Measurements from ENCODE around the gene RFTN1.

The RFTN1 gene

GRCh38 chr3:16379838-16380237 is 133.7 kb downstream of the RFTN1 start:
- no peak overlapping the region for H3K4me2 ChIP-seq (ENCODE audit: low read length)
- H4K5ac ChIP-seq (ENCODE audit: low read length) = no peak overlapping the region
- peaks cover 5% of the 10 kb centered on the region for H3K4me1 ChIP-seq (ENCODE audit: control insufficient read depth, low read depth, low read length)
- H3K36me3 ChIP-seq (ENCODE audit: control insufficient read depth, insufficient read depth, low read length) = no peaks in the 10 kb centered on the region
- no peak overlapping the region for H2BK120ac ChIP-seq (ENCODE audit: low read depth, low read length)
- no peak overlapping the region for H2AK5ac ChIP-seq (ENCODE audit: low read length)
- no peak overlapping the region for H3K27ac ChIP-seq (ENCODE audit: low read depth, low read length)
- no peaks in the 10 kb centered on the region for H3K79me1 ChIP-seq (ENCODE audit: low read length)
- H3K4ac ChIP-seq (ENCODE audit: low read depth, low read length) = no peak overlapping the region
- no peak for DNase-seq
- H3K4me3 ChIP-seq (ENCODE audit: low read length) = no peak overlapping the region
- H3K27me3 ChIP-seq (ENCODE audit: insufficient read depth, low read length, poor library complexity) = no peaks in the 10 kb centered on the region
- H3K23ac ChIP-seq (ENCODE audit: low read length) = no peak overlapping the region
- no peaks in the 10 kb centered on the region for H3K79me2 ChIP-seq (ENCODE audit: control insufficient read depth, insufficient read depth, low read length)
- H2BK15ac ChIP-seq (replicated peaks; ENCODE audit: low read depth) = no peak overlapping the region
- no peak overlapping the region for H3K56ac ChIP-seq (ENCODE audit: low read length)
- H3K18ac ChIP-seq (ENCODE audit: low read length) = no peak overlapping the region
- H2BK5ac ChIP-seq (ENCODE audit: low read length) = no peak overlapping the region
- no peak overlapping the region for H3K9ac ChIP-seq (ENCODE audit: low read length)
- no CpG with 5 or more reads among the region's 2 CpGs for WGBS (ENCODE audit: extremely low coverage, insufficient coverage, low lambda C conversion rate)
- H4K8ac ChIP-seq (ENCODE audit: low read depth, low read length) = no peak overlapping the region

- DNase-seq = no peak
- no CpG with 5 or more reads among the region's 3 CpGs for whole genome bisulfite sequencing (ENCODE audit: extremely low coverage, insufficient coverage, low lambda C conversion rate)
- no peak overlapping the region for H2AK5ac ChIP-seq (ENCODE audit: low read length)
- H2BK120ac ChIP-seq (ENCODE audit: low read depth, low read length) = no peak overlapping the region
- H3K27ac ChIP-seq (ENCODE audit: low read depth, low read length) = no peak overlapping the region
- H4K5ac ChIP-seq (ENCODE audit: low read length) = no peak overlapping the region
- H2BK15ac ChIP-seq (replicated peaks; ENCODE audit: low read depth) = no peak overlapping the region
- no peak overlapping the region for H3K4ac ChIP-seq (ENCODE audit: low read depth, low read length)
- no peak overlapping the region for H4K8ac ChIP-seq (ENCODE audit: low read depth, low read length)
- no peak overlapping the region for H3K23ac ChIP-seq (ENCODE audit: low read length)
- no peak overlapping the region for H2BK5ac ChIP-seq (ENCODE audit: low read length)
- no peaks in the 10 kb centered on the region for H3K79me1 ChIP-seq (ENCODE audit: low read length)
- peaks cover 5% of the 10 kb centered on the region for H3K4me1 ChIP-seq (ENCODE audit: control insufficient read depth, low read depth, low read length)
- H3K56ac ChIP-seq (ENCODE audit: low read length) = no peak overlapping the region
- H3K36me3 ChIP-seq (ENCODE audit: control insufficient read depth, insufficient read depth, low read length) = no peaks in the 10 kb centered on the region
- no peaks in the 10 kb centered on the region for H3K27me3 ChIP-seq (ENCODE audit: insufficient read depth, low read length, poor library complexity)
- H3K4me3 ChIP-seq (ENCODE audit: low read length) = no peak overlapping the region
- no peak overlapping the region for H3K18ac ChIP-seq (ENCODE audit: low read length)
- H3K9ac ChIP-seq (ENCODE audit: low read length) = no peak overlapping the region
- H3K79me2 ChIP-seq (ENCODE audit: control insufficient read depth, insufficient read depth, low read length) = no peaks in the 10 kb centered on the region
- no peak overlapping the region for H3K4me2 ChIP-seq (ENCODE audit: low read length)
Measured at GRCh38 chr3:16378920-16379319, 134.6 kb downstream of the RFTN1 start.

- H3K4ac ChIP-seq (ENCODE audit: low read depth, low read length) = no peak overlapping the region
- no peak overlapping the region for H3K4me2 ChIP-seq (ENCODE audit: low read length)
- H3K27me3 ChIP-seq (ENCODE audit: insufficient read depth, low read length, poor library complexity) = no peaks in the 10 kb centered on the region
- no peak overlapping the region for H3K56ac ChIP-seq (ENCODE audit: low read length)
- H4K8ac ChIP-seq (ENCODE audit: low read depth, low read length) = no peak overlapping the region
- no peaks in the 10 kb centered on the region for H3K79me2 ChIP-seq (ENCODE audit: control insufficient read depth, insufficient read depth, low read length)
- H4K5ac ChIP-seq (ENCODE audit: low read length) = no peak overlapping the region
- H3K18ac ChIP-seq (ENCODE audit: low read length) = no peak overlapping the region
- no peak overlapping the region for H3K4me3 ChIP-seq (ENCODE audit: low read length)
- no peak overlapping the region for H3K27ac ChIP-seq (ENCODE audit: low read depth, low read length)
- no peak overlapping the region for H2BK15ac ChIP-seq (replicated peaks; ENCODE audit: low read depth)
- no peak for DNase-seq
- no peak overlapping the region for H2BK5ac ChIP-seq (ENCODE audit: low read length)
- peaks cover 5% of the 10 kb centered on the region for H3K4me1 ChIP-seq (ENCODE audit: control insufficient read depth, low read depth, low read length)
- no peaks in the 10 kb centered on the region for H3K79me1 ChIP-seq (ENCODE audit: low read length)
- H2BK120ac ChIP-seq (ENCODE audit: low read depth, low read length) = no peak overlapping the region
- WGBS (ENCODE audit: extremely low coverage, insufficient coverage, low lambda C conversion rate) = no CpG with 5 or more reads among the region's 3 CpGs
- no peaks in the 10 kb centered on the region for H3K36me3 ChIP-seq (ENCODE audit: control insufficient read depth, insufficient read depth, low read length)
- H2AK5ac ChIP-seq (ENCODE audit: low read length) = no peak overlapping the region
- no peak overlapping the region for H3K9ac ChIP-seq (ENCODE audit: low read length)
- H3K23ac ChIP-seq (ENCODE audit: low read length) = no peak overlapping the region
Measured at GRCh38 chr3:16378415-16378814, 135.1 kb downstream of the RFTN1 start.

- Histone ChIP-seq H3K56ac (ENCODE audit: low read length) (no peak overlapping the region), H3K18ac (ENCODE audit: low read length) (no peak overlapping the region), H3K4me2 (ENCODE audit: low read length) (no peak overlapping the region), H3K79me2 (ENCODE audit: control insufficient read depth, insufficient read depth, low read length) (no peaks in the 10 kb centered on the region), H4K8ac (ENCODE audit: low read depth, low read length) (no peak overlapping the region), H4K5ac (ENCODE audit: low read length) (no peak overlapping the region), H3K27me3 (ENCODE audit: insufficient read depth, low read length, poor library complexity) (no peaks in the 10 kb centered on the region), H3K4ac (ENCODE audit: low read depth, low read length) (no peak overlapping the region), H3K4me3 (ENCODE audit: low read length) (no peak overlapping the region), H2BK15ac (replicated peaks; ENCODE audit: low read depth) (no peak overlapping the region), H3K23ac (ENCODE audit: low read length) (no peak overlapping the region), H3K79me1 (ENCODE audit: low read length) (no peaks in the 10 kb centered on the region), H3K4me1 (ENCODE audit: control insufficient read depth, low read depth, low read length) (peaks cover 5% of the 10 kb centered on the region), H3K27ac (ENCODE audit: low read depth, low read length) (no peak overlapping the region), H3K36me3 (ENCODE audit: control insufficient read depth, insufficient read depth, low read length) (no peaks in the 10 kb centered on the region), H2BK5ac (ENCODE audit: low read length) (no peak overlapping the region), H2BK120ac (ENCODE audit: low read depth, low read length) (no peak overlapping the region), H3K9ac (ENCODE audit: low read length) (no peak overlapping the region), H2AK5ac (ENCODE audit: low read length) (no peak overlapping the region)
- no peak for DNase-seq
- no CpG with 5 or more reads among the region's 15 CpGs for WGBS (ENCODE audit: extremely low coverage, insufficient coverage, low lambda C conversion rate)
Measured at GRCh38 chr3:16377847-16378302, 135.6 kb downstream of the RFTN1 start.

- no peak overlapping the region for H2BK5ac ChIP-seq (ENCODE audit: low read length)
- no peak overlapping the region for H2BK15ac ChIP-seq (replicated peaks; ENCODE audit: low read depth)
- no peak overlapping the region for H2AK5ac ChIP-seq (ENCODE audit: low read length)
- no peaks in the 10 kb centered on the region for H3K79me1 ChIP-seq (ENCODE audit: low read length)
- no peak overlapping the region for H3K56ac ChIP-seq (ENCODE audit: low read length)
- H3K23ac ChIP-seq (ENCODE audit: low read length) = no peak overlapping the region
- no peak overlapping the region for H3K4ac ChIP-seq (ENCODE audit: low read depth, low read length)
- H3K27me3 ChIP-seq (ENCODE audit: insufficient read depth, low read length, poor library complexity) = no peaks in the 10 kb centered on the region
- H4K8ac ChIP-seq (ENCODE audit: low read depth, low read length) = no peak overlapping the region
- H2BK120ac ChIP-seq (ENCODE audit: low read depth, low read length) = no peak overlapping the region
- no peaks in the 10 kb centered on the region for H3K36me3 ChIP-seq (ENCODE audit: control insufficient read depth, insufficient read depth, low read length)
- H3K9ac ChIP-seq (ENCODE audit: low read length) = no peak overlapping the region
- no peak overlapping the region for H3K18ac ChIP-seq (ENCODE audit: low read length)
- no peak for DNase-seq
- no peak overlapping the region for H3K27ac ChIP-seq (ENCODE audit: low read depth, low read length)
- no CpG with 5 or more reads among the region's 5 CpGs for WGBS (ENCODE audit: extremely low coverage, insufficient coverage, low lambda C conversion rate)
- H3K4me1 ChIP-seq (ENCODE audit: control insufficient read depth, low read depth, low read length) = peaks cover 5% of the 10 kb centered on the region
- H3K4me3 ChIP-seq (ENCODE audit: low read length) = no peak overlapping the region
- no peaks in the 10 kb centered on the region for H3K79me2 ChIP-seq (ENCODE audit: control insufficient read depth, insufficient read depth, low read length)
- H3K4me2 ChIP-seq (ENCODE audit: low read length) = no peak overlapping the region
- H4K5ac ChIP-seq (ENCODE audit: low read length) = no peak overlapping the region
Measured at GRCh38 chr3:16377196-16377595, 136.3 kb downstream of the RFTN1 start.

- no peaks in the 10 kb centered on the region for H3K27me3 ChIP-seq (ENCODE audit: insufficient read depth, low read length, poor library complexity)
- H2BK120ac ChIP-seq (ENCODE audit: low read depth, low read length) = no peak overlapping the region
- H3K36me3 ChIP-seq (ENCODE audit: control insufficient read depth, insufficient read depth, low read length) = no peaks in the 10 kb centered on the region
- DNase-seq = no peak
- no peak overlapping the region for H3K9ac ChIP-seq (ENCODE audit: low read length)
- no peak overlapping the region for H2BK5ac ChIP-seq (ENCODE audit: low read length)
- no peaks in the 10 kb centered on the region for H3K79me2 ChIP-seq (ENCODE audit: control insufficient read depth, insufficient read depth, low read length)
- peaks cover 5% of the 10 kb centered on the region for H3K4me1 ChIP-seq (ENCODE audit: control insufficient read depth, low read depth, low read length)
- no peak overlapping the region for H3K23ac ChIP-seq (ENCODE audit: low read length)
- no peak overlapping the region for H2BK15ac ChIP-seq (replicated peaks; ENCODE audit: low read depth)
- no peak overlapping the region for H3K4ac ChIP-seq (ENCODE audit: low read depth, low read length)
- H4K8ac ChIP-seq (ENCODE audit: low read depth, low read length) = no peak overlapping the region
- no peaks in the 10 kb centered on the region for H3K79me1 ChIP-seq (ENCODE audit: low read length)
- H4K5ac ChIP-seq (ENCODE audit: low read length) = no peak overlapping the region
- H3K27ac ChIP-seq (ENCODE audit: low read depth, low read length) = no peak overlapping the region
- no CpG with 5 or more reads among the region's 6 CpGs for WGBS (ENCODE audit: extremely low coverage, insufficient coverage, low lambda C conversion rate)
- no peak overlapping the region for H3K18ac ChIP-seq (ENCODE audit: low read length)
- no peak overlapping the region for H3K4me3 ChIP-seq (ENCODE audit: low read length)
- H3K56ac ChIP-seq (ENCODE audit: low read length) = no peak overlapping the region
- no peak overlapping the region for H2AK5ac ChIP-seq (ENCODE audit: low read length)
- no peak overlapping the region for H3K4me2 ChIP-seq (ENCODE audit: low read length)
Measured at GRCh38 chr3:16375891-16376290, 137.6 kb downstream of the RFTN1 start.
